Effector memory CD8-positive, alpha-beta T cell (primary cell): Measurements from ENCODE around the gene NLRP2B.
A peak's percentile ranks its signal among the peaks of the same experiment; 100 is the strongest.
"Not testable (repeated sequence)": the region's sequence is repeated elsewhere in the genome, so short reads cannot be mapped to it uniquely, and the experiment has no call there.

Experiments used
- ATAC-seq: fragments of 150-1000 bp; cut with Tn5 transposase; replicated peaks from 2 replicates; pipeline ENCODE4 v1.10.0; 2021; ENCODE audit warnings: mild to moderate bottlenecking, moderate library complexity
- DNase-seq, 3 experiments: peaks; one replicate each; pipeline ENCODE4 v3.0.0; 2021
- H3K27ac Mint-ChIP-seq, 2 donors: one replicate each; pipeline ENCODE4 v1.8.0; 2022; ENCODE audit warnings: mild to moderate bottlenecking in 2 of 2, mixed read lengths in 2 of 2, moderate library complexity in 2 of 2
- H3K27me3 Mint-ChIP-seq, 2 donors: one replicate each; pipeline ENCODE4 v1.8.0; 2022; ENCODE audit warnings: mixed read lengths in 2 of 2
- H3K36me3 Mint-ChIP-seq: one replicate; pipeline ENCODE4 v1.8.0; 2022; ENCODE audit warnings: mild to moderate bottlenecking, moderate library complexity, mixed read lengths; ENCODE audit not compliant: insufficient read depth
- H3K4me1 Mint-ChIP-seq, 2 donors: one replicate each; pipeline ENCODE4 v1.8.0; 2022; ENCODE audit warnings: low read depth in 2 of 2, mixed read lengths in 2 of 2
- H3K4me3 Mint-ChIP-seq, 2 donors: one replicate each; pipeline ENCODE4 v1.8.0; 2022; ENCODE audit warnings: mild to moderate bottlenecking in 2 of 2, mixed read lengths in 2 of 2, moderate library complexity in 2 of 2
- H3K9me3 Mint-ChIP-seq, 2 donors: one replicate each; pipeline ENCODE4 v1.8.0; 2022; ENCODE audit warnings: mixed read lengths in 2 of 2
- total RNA-seq, 9 experiments: gene quantifications; one replicate each; lab custom pipeline; 2026; lab: John Stamatoyannopoulos, UW

Gene NLRP2B
- 0 to 0.12 (median 0) reads per million in 9 experiments for total RNA-seq

GRCh38 chrX:57680160-57680559 lies at the start of gene NLRP2B:
NLRP2B (minus strand) TSS chrX:57680260.
- no peak within 1 kb of the TSS for H3K4me3 Mint-ChIP-seq
- H3K36me3 Mint-ChIP-seq: no peaks in the 10 kb centered on the region
- no peaks in the 10 kb centered on the region for H3K9me3 Mint-ChIP-seq
- peak within 1 kb of the TSS in 1 of 2 donors; percentile 59 for H3K27ac Mint-ChIP-seq
- H3K4me1 Mint-ChIP-seq: no peaks in the 10 kb centered on the region
- ATAC-seq: no peak
- DNase-seq: no peak
- H3K27me3 Mint-ChIP-seq: peaks cover 0 to under 1% of the 10 kb centered on the region in 2 donors

- DNase-seq, ATAC-seq, H3K4me3 Mint-ChIP-seq, H3K36me3 Mint-ChIP-seq, H3K27me3 Mint-ChIP-seq, H3K4me1 Mint-ChIP-seq, H3K27ac Mint-ChIP-seq: not testable (repeated sequence)
- H3K9me3 Mint-ChIP-seq: peaks cover 0 to 20% of the 10 kb centered on the region in 2 donors
Observed at GRCh38 chrX:57725995-57726394, 45.9 kb upstream of the NLRP2B start.

- DNase-seq (no peak), ATAC-seq (no peak)
- Mint-ChIP-seq H3K27me3 (peaks cover 0 to 8% of the 10 kb centered on the region in 2 donors), H3K9me3 (no peaks in the 10 kb centered on the region), H3K27ac (no peak overlapping the region), H3K4me3 (no peak overlapping the region), H3K4me1 (no peaks in the 10 kb centered on the region), H3K36me3 (no peaks in the 10 kb centered on the region)
Observed at GRCh38 chrX:57681341-57681740, 1.3 kb upstream of the NLRP2B start.

GRCh38 chrX:57678686-57679428 lies 1.2 kb downstream of the NLRP2B start:
- H3K4me3 Mint-ChIP-seq: no peak overlapping the region
- peak overlapping the region in 1 of 2 donors; percentile 59 for H3K27ac Mint-ChIP-seq
- no peak for DNase-seq
- H3K27me3 Mint-ChIP-seq: no peaks in the 10 kb centered on the region
- H3K4me1 Mint-ChIP-seq: no peaks in the 10 kb centered on the region
- no peaks in the 10 kb centered on the region for H3K36me3 Mint-ChIP-seq
- ATAC-seq: no peak
- peaks cover 0 to 4% of the 10 kb centered on the region in 2 donors for H3K9me3 Mint-ChIP-seq

- DNase-seq (no peak), ATAC-seq (no peak)
- Mint-ChIP-seq H3K9me3 (peaks cover 0 to 7% of the 10 kb centered on the region in 2 donors), H3K27ac (no peak overlapping the region), H3K36me3 (no peaks in the 10 kb centered on the region), H3K4me3 (no peak overlapping the region), H3K4me1 (no peaks in the 10 kb centered on the region), H3K27me3 (no peaks in the 10 kb centered on the region)
Observed at GRCh38 chrX:57677132-57677858, 2.8 kb downstream of the NLRP2B start.

GRCh38 chrX:57675320-57675719 lies 4.7 kb downstream of the NLRP2B start:
- Mint-ChIP-seq H3K9me3 (peaks cover 0 to 7% of the 10 kb centered on the region in 2 donors), H3K4me1 (no peaks in the 10 kb centered on the region), H3K27ac (no peak overlapping the region), H3K4me3 (no peak overlapping the region), H3K36me3 (no peaks in the 10 kb centered on the region), H3K27me3 (no peaks in the 10 kb centered on the region)
- ATAC-seq (no peak), DNase-seq (no peak)

GRCh38 chrX:57674861-57675260 lies 5.2 kb downstream of the NLRP2B start:
- no peak for DNase-seq
- H3K27ac Mint-ChIP-seq: no peak overlapping the region
- H3K9me3 Mint-ChIP-seq: peaks cover 0 to 7% of the 10 kb centered on the region in 2 donors
- no peak overlapping the region for H3K4me3 Mint-ChIP-seq
- ATAC-seq: no peak
- H3K36me3 Mint-ChIP-seq: no peaks in the 10 kb centered on the region
- no peaks in the 10 kb centered on the region for H3K27me3 Mint-ChIP-seq
- H3K4me1 Mint-ChIP-seq: no peaks in the 10 kb centered on the region

GRCh38 chrX:57669961-57670360 lies 10.1 kb downstream of the NLRP2B start:
- DNase-seq: no peak
- no peak for ATAC-seq
- H3K36me3 Mint-ChIP-seq: no peaks in the 10 kb centered on the region
- H3K27ac Mint-ChIP-seq: no peak overlapping the region
- no peaks in the 10 kb centered on the region for H3K27me3 Mint-ChIP-seq
- no peak overlapping the region for H3K4me3 Mint-ChIP-seq
- H3K4me1 Mint-ChIP-seq: no peaks in the 10 kb centered on the region
- H3K9me3 Mint-ChIP-seq: peaks cover 0 to 6% of the 10 kb centered on the region in 2 donors

- H3K27ac Mint-ChIP-seq: no peak overlapping the region
- no peaks in the 10 kb centered on the region for H3K4me1 Mint-ChIP-seq
- H3K9me3 Mint-ChIP-seq: no peaks in the 10 kb centered on the region
- no peak overlapping the region for H3K4me3 Mint-ChIP-seq
- no peaks in the 10 kb centered on the region for H3K27me3 Mint-ChIP-seq
- H3K36me3 Mint-ChIP-seq: no peaks in the 10 kb centered on the region
- ATAC-seq (no peak), DNase-seq (no peak)
Observed at GRCh38 chrX:57667010-57667409, 13.1 kb downstream of the NLRP2B start.

- no peak for DNase-seq
- Mint-ChIP-seq H3K36me3 (no peaks in the 10 kb centered on the region), H3K4me1 (no peaks in the 10 kb centered on the region)
Observed at GRCh38 chrX:57655065-57655464, 25.0 kb downstream of the NLRP2B start.

GRCh38 chrX:57652705-57653104 lies 27.4 kb downstream of the NLRP2B start:
- Mint-ChIP-seq H3K9me3 (no peaks in the 10 kb centered on the region), H3K27me3 (no peaks in the 10 kb centered on the region), H3K36me3 (no peaks in the 10 kb centered on the region), H3K4me1 (no peaks in the 10 kb centered on the region), H3K27ac (no peak overlapping the region), H3K4me3 (no peak overlapping the region)
- DNase-seq: no peak
- ATAC-seq: no peak

More at GRCh38 chrX:57655065-57655464, 25.0 kb downstream of the NLRP2B start:
- H3K27ac Mint-ChIP-seq: no peak overlapping the region
- H3K4me3 Mint-ChIP-seq: no peak overlapping the region
- no peaks in the 10 kb centered on the region for H3K27me3 Mint-ChIP-seq
- ATAC-seq: no peak
- no peaks in the 10 kb centered on the region for H3K9me3 Mint-ChIP-seq

- ATAC-seq: no peak
- no peaks in the 10 kb centered on the region for H3K36me3 Mint-ChIP-seq
- DNase-seq: no peak
- no peaks in the 10 kb centered on the region for H3K27me3 Mint-ChIP-seq
- H3K27ac Mint-ChIP-seq: no peak overlapping the region
- H3K4me3 Mint-ChIP-seq: no peak overlapping the region
- H3K4me1 Mint-ChIP-seq: no peaks in the 10 kb centered on the region
- no peaks in the 10 kb centered on the region for H3K9me3 Mint-ChIP-seq
Observed at GRCh38 chrX:57651169-57651919, 28.7 kb downstream of the NLRP2B start.

- Mint-ChIP-seq H3K4me3 (no peak overlapping the region), H3K27me3 (no peaks in the 10 kb centered on the region), H3K27ac (no peak overlapping the region), H3K36me3 (no peaks in the 10 kb centered on the region), H3K4me1 (no peaks in the 10 kb centered on the region), H3K9me3 (no peaks in the 10 kb centered on the region)
- ATAC-seq (no peak), DNase-seq (no peak)
Observed at GRCh38 chrX:57647020-57647419, 33.0 kb downstream of the NLRP2B start.
